Activated B cell treated with CpG ODN at 0.5 μM for 24 hours (primary cell): Measurements from ENCODE around the gene URB1. TPM values are rescaled to one million over a fixed set of nuclear protein-coding genes. Genes with fewer than 3 reads are reported as not detected.

ENCODE experiments used
- ATAC-seq: fragments of 200-7000 bp; cut with Tn5 transposase; one replicate; pipeline ENCODE4 v1.10.0; 2021; ENCODE audit warnings: low read depth, mild to moderate bottlenecking, moderate library complexity
- CTCF ChIA-PET: fragments of 350-600 bp; sonication (Branson Sonifier 250); formaldehyde crosslinking; loops from one replicate; lab custom pipeline; 2021; ENCODE audit warnings: antibody characterized with exemption; lab: Charles Lee
- POLR2A ChIA-PET: fragments of 350-600 bp; sonication (Branson Sonifier 250); formaldehyde crosslinking; loops from one replicate; lab custom pipeline; 2021; ENCODE audit warnings: antibody characterized with exemption; lab: Charles Lee
- DNase-seq: peaks from one replicate; pipeline ENCODE4 v3.0.0; 2022
- H3K27ac Mint-ChIP-seq: one replicate; pipeline ENCODE4 v1.8.0; 2020; ENCODE audit warnings: mixed read lengths
- H3K27me3 Mint-ChIP-seq: one replicate; pipeline ENCODE4 v1.8.0; 2021; ENCODE audit warnings: mixed read lengths
- H3K36me3 Mint-ChIP-seq: one replicate; pipeline ENCODE4 v1.8.0; 2021; ENCODE audit warnings: low read depth, mixed read lengths
- H3K4me1 Mint-ChIP-seq: one replicate; pipeline ENCODE4 v1.8.0; 2021; ENCODE audit warnings: mixed read lengths
- H3K4me3 Mint-ChIP-seq: one replicate; pipeline ENCODE4 v1.8.0; 2020; ENCODE audit warnings: mild to moderate bottlenecking, mixed read lengths
- H3K9me3 Mint-ChIP-seq: one replicate; pipeline ENCODE4 v1.8.0; 2020; ENCODE audit warnings: mixed read lengths
- intact Hi-C: fragments of 100-400 bp; cut with micrococcal nuclease; formaldehyde crosslinking; loops from one replicate; pipeline ENCODE4 v1.15.1; 2024
- total RNA-seq: library from RNA; stranded (reverse); gene quantifications from 2 replicates; pipeline ENCODE4 v1.2.3, GENCODE V29; 2022
- TF ChIP-seq, protein P1 (sequence below): fragments of 200-600 bp; IDR thresholded peaks from one replicate; pipeline ENCODE4 v1.8.0; 2022; ENCODE audit warnings: antibody characterized with exemption, mild to moderate bottlenecking

URB1 gene
- total RNA-seq, 1 donor from 2014 or later: 22.2 TPM

DNA sequence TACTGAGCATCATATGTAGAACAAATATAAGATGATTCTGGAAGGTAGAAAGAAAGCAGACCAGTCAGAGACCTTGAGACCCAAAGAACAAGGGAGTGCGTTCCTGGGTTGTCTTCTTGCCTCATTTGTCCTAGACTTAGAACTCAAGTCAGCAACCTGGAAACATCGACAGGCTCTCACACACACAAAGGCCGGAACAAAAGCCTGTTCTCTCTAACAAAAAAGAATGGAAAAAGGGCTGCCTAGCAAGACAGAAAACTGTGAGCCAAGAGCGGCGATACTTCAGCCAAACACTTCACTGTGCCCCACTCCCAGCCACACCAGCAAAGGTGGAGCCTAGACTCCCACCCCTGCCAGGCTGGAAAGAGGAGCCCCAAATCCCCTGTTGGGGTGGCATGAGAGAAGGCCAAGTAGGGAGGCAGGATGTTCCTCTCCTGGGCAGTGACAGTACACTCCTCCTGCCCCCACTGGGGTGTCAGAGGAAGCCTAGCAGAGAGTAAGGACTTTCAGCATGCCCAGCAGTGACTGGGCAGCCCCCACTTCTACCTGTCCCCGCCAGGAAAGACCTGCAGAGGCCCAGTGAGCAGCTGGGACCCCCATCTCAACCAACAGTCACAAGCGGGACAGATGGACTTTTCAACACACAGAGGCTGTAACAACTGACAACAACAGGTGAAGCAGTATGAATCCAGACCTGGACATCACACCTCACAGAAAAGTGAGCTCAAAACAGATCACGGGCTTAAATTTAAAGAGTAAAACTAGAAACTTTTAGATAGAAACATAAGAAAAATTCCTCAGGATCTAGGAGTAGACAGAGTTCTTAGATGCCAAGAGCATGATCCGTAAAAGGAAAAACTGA is 61.1 kb downstream of the URB1 start:
- ATAC-seq (no peak), DNase-seq (no peak)
- H3K9me3 Mint-ChIP-seq: peaks cover 4% of the 10 kb centered on the region
- peaks cover 4% of the 10 kb centered on the region for H3K4me1 Mint-ChIP-seq
- intact Hi-C loops: no loop called here
- CTCF ChIA-PET: no interaction called here
- H3K27ac Mint-ChIP-seq: no peak overlapping the region
- TF ChIP-seq, protein P1, sequence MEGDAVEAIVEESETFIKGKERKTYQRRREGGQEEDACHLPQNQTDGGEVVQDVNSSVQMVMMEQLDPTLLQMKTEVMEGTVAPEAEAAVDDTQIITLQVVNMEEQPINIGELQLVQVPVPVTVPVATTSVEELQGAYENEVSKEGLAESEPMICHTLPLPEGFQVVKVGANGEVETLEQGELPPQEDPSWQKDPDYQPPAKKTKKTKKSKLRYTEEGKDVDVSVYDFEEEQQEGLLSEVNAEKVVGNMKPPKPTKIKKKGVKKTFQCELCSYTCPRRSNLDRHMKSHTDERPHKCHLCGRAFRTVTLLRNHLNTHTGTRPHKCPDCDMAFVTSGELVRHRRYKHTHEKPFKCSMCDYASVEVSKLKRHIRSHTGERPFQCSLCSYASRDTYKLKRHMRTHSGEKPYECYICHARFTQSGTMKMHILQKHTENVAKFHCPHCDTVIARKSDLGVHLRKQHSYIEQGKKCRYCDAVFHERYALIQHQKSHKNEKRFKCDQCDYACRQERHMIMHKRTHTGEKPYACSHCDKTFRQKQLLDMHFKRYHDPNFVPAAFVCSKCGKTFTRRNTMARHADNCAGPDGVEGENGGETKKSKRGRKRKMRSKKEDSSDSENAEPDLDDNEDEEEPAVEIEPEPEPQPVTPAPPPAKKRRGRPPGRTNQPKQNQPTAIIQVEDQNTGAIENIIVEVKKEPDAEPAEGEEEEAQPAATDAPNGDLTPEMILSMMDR: no peak
- POLR2A ChIA-PET: no interaction called here
- no peak overlapping the region for H3K4me3 Mint-ChIP-seq
- peaks cover 96% of the 10 kb centered on the region for H3K36me3 Mint-ChIP-seq
- H3K27me3 Mint-ChIP-seq: no peaks in the 10 kb centered on the region

GRCh38 chr21:32330784-32331311 is 62.0 kb downstream of the URB1 start:
- POLR2A ChIA-PET: no interaction called here
- no peaks in the 10 kb centered on the region for H3K27me3 Mint-ChIP-seq
- H3K4me3 Mint-ChIP-seq: no peak overlapping the region
- ATAC-seq: no peak
- H3K4me1 Mint-ChIP-seq: peaks cover 4% of the 10 kb centered on the region
- H3K36me3 Mint-ChIP-seq: peaks cover 96% of the 10 kb centered on the region
- intact Hi-C loops: no loop called here
- CTCF ChIA-PET: no interaction called here
- H3K9me3 Mint-ChIP-seq: peaks cover 4% of the 10 kb centered on the region
- DNase-seq: no peak
- no peak overlapping the region for H3K27ac Mint-ChIP-seq
- TF ChIP-seq, protein P1: no peak

GRCh38 chr21:32329776-32330175 is 63.0 kb downstream of the URB1 start:
- H3K27me3 Mint-ChIP-seq: no peaks in the 10 kb centered on the region
- POLR2A ChIA-PET: no interaction called here
- TF ChIP-seq, protein P1: no peak
- H3K9me3 Mint-ChIP-seq: peaks cover 4% of the 10 kb centered on the region
- no peak overlapping the region for H3K27ac Mint-ChIP-seq
- peaks cover 4% of the 10 kb centered on the region for H3K4me1 Mint-ChIP-seq
- no peak for ATAC-seq
- intact Hi-C loops: no loop called here
- H3K4me3 Mint-ChIP-seq: no peak overlapping the region
- no peak for DNase-seq
- CTCF ChIA-PET: interaction anchor here (0.6 kb wide), 1 partner anchor 31 kb away, joined by 3 read pairs; no protein-coding TSS in a partner anchor
- peaks cover 96% of the 10 kb centered on the region for H3K36me3 Mint-ChIP-seq

GRCh38 chr21:32329331-32329730 is 63.5 kb downstream of the URB1 start:
- Mint-ChIP-seq H3K27ac (no peak overlapping the region), H3K4me1 (peaks cover 4% of the 10 kb centered on the region)
- DNase-seq: no peak

GRCh38 chr21:32328595-32328994 is 64.2 kb downstream of the URB1 start:
- DNase-seq (no peak), ATAC-seq (no peak)
- Mint-ChIP-seq H3K27ac (no peak overlapping the region), H3K4me3 (no peak overlapping the region), H3K27me3 (no peaks in the 10 kb centered on the region), H3K9me3 (peaks cover 4% of the 10 kb centered on the region), H3K36me3 (peaks cover 96% of the 10 kb centered on the region), H3K4me1 (peaks cover 4% of the 10 kb centered on the region)
- ChIA-PET CTCF (no interaction called here), POLR2A (no interaction called here)
- intact Hi-C loops: no loop called here
- TF ChIP-seq, protein P1: no peak

More at GRCh38 chr21:32329331-32329730, 63.5 kb downstream of the URB1 start:
- TF ChIP-seq, protein P1: no peak
- ChIA-PET POLR2A (no interaction called here), CTCF (no interaction called here)
- H3K9me3 Mint-ChIP-seq: peaks cover 4% of the 10 kb centered on the region
- no peak for ATAC-seq
- peaks cover 96% of the 10 kb centered on the region for H3K36me3 Mint-ChIP-seq
- intact Hi-C loops: no loop called here
- no peaks in the 10 kb centered on the region for H3K27me3 Mint-ChIP-seq
- H3K4me3 Mint-ChIP-seq: no peak overlapping the region
